HepG2 (cell line): ENCODE results near the gene DHX16. TPM values are rescaled to one million over a fixed set of nuclear protein-coding genes. Genes with fewer than 3 reads are reported as not detected.

Source experiments
- ARHGAP35 ChIP-seq: sonication (generic); formaldehyde crosslinking; IDR thresholded peaks from 2 replicates; pipeline ENCODE4 v1.9.0; 2022; ENCODE audit warnings: mild to moderate bottlenecking, inconsistent platforms, moderate library complexity, missing genetic modification reagents, borderline replicate concordance
- BRD4 ChIP-seq: sonication (generic); formaldehyde crosslinking; IDR thresholded peaks from 2 replicates; pipeline ENCODE4 v1.4.0; 2020; ENCODE audit warnings: missing genetic modification reagents
- HHEX ChIP-seq: IDR thresholded peaks from 2 replicates; pipeline ENCODE4 v1.6.1; 2016; ENCODE audit warnings: control low read depth
- LCORL ChIP-seq, 2 experiments: fragments of 450-650 bp in 1 of 2; sonication (generic) in 1 of 2; formaldehyde crosslinking in 1 of 2; IDR thresholded peaks; 2 replicates each; pipeline versions ENCODE4 v1.5.0 to v1.6.1; 2017 to 2020; ENCODE audit warnings: antibody characterized with exemption in 1 of 2, missing genetic modification reagents in 1 of 2
- SKI ChIP-seq: fragments of 450-650 bp; IDR thresholded peaks from one replicate; pipeline ENCODE4 v1.6.1; 2018; ENCODE audit warnings: mild to moderate bottlenecking; ENCODE audit not compliant: partially characterized antibody
- SMARCC2 ChIP-seq: fragments of 450-650 bp; IDR thresholded peaks from 2 replicates; pipeline ENCODE4 v1.6.1; 2017; ENCODE audit warnings: antibody characterized with exemption, mild to moderate bottlenecking
- THAP11 ChIP-seq: IDR thresholded peaks from 2 replicates; pipeline ENCODE4 v1.6.1; 2016; ENCODE audit warnings: missing biosample characterization, missing genetic modification reagents
- ZBTB8A ChIP-seq: sonication (generic); formaldehyde crosslinking; IDR thresholded peaks from 2 replicates; pipeline ENCODE4 v1.4.0; 2020; ENCODE audit warnings: mild to moderate bottlenecking, low read depth, missing genetic modification reagents, borderline replicate concordance
- ZNF557 ChIP-seq: sonication (generic); formaldehyde crosslinking; IDR thresholded peaks from 2 replicates; pipeline ENCODE4 v1.4.0; 2020; ENCODE audit warnings: missing genetic modification reagents
- polyA plus RNA-seq, 8 experiments: library from polyadenylated mRNA; depleted of rRNA in 3 of 8; stranded (reverse) in 7 of 8; unstranded in 1 of 8; fragments of >200 nt; fragmentation: Illumina TruSeq in 4 of 8; extraction: Trizol in 4 of 8; gene quantifications; 2 replicates each; pipeline versions ENCODE4 v1.2.1 to v1.2.3, GENCODE V29; 2011 to 2016; ENCODE audit warnings: low read depth in 4 of 8, missing spikeins in 1 of 8, mixed read lengths in 1 of 8; ENCODE audit not compliant: insufficient read depth in 1 of 8
- total RNA-seq, 5 experiments: library from RNA; depleted of rRNA; stranded (reverse); fragments of >200 nt; fragmentation: Illumina TruSeq; extraction: Trizol; gene quantifications; 2 replicates each; pipeline ENCODE4 v1.2.3, GENCODE V29; 2016; ENCODE audit warnings: low read depth in 1 of 5
- TF ChIP-seq, protein P1 (sequence below): sonication (generic); formaldehyde crosslinking; IDR thresholded peaks from 2 replicates; pipeline ENCODE4 v1.4.0; 2020; ENCODE audit warnings: missing genetic modification reagents, mild to moderate bottlenecking, borderline replicate concordance
- TF ChIP-seq, protein P2 (sequence below): sonication (generic); formaldehyde crosslinking; conservative IDR thresholded peaks from 2 replicates; pipeline ENCODE4 v1.4.0; 2020; ENCODE audit warnings: mild to moderate bottlenecking, missing genetic modification reagents, moderate library complexity
- TF ChIP-seq, protein P3 (sequence below): sonication (generic); formaldehyde crosslinking; IDR thresholded peaks from 2 replicates; pipeline ENCODE4 v1.4.0; 2020; ENCODE audit warnings: missing genetic modification reagents
- TF ChIP-seq, protein P4 (sequence below): sonication (generic); formaldehyde crosslinking; IDR thresholded peaks from 2 replicates; pipeline ENCODE4 v1.4.0; 2020; ENCODE audit warnings: missing genetic modification reagents, borderline replicate concordance

The DHX16 gene
- total and polyA plus RNA-seq, 2 of the 13 experiments (the other 11 are each of a cell fraction or from before 2014, with no cell fraction given) = 57.0 to 58.5 TPM

DNA sequence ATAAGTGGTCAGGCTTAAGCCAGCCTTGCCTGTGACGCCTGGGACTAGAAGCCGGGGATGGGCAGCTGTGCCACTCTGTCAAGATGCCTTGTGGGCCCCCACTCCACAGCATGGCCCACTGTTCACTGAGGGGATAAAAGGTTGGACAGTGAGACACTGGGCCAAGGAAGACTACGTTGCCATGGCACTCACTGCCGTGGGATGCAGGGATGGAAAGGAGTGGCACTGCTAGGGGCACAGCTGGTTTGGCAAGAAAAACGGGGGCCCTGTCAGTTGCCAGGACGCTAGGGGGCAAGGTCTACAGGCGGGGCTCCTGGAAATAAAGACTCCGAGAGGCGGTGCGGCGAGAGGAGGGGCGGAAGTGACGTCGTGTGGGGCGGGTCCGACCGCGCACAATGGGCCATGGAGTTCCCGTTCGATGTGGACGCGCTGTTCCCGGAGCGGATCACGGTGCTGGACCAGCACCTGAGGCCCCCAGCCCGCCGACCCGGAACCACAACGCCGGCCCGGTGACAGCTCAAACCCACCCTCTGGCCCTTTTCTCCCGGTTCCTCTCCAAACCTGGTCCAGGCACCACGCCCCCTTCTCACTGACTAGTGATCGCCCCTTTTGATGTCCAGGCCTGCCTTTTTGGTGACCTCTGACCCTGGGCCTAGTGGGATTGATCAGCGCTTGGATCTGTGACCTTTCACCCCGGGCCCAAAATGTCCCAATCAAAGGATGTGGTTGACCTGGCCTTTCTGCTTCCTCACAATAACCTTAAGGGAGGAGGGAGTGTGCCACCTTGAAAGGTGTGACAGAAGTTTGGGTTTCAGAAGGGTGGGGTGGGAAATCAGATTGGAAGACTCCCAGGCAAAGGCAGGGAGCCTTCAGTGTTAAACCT lies 46.1 kb downstream of the DHX16 start, which contains the start of gene ATAT1 (continued):
- TF ChIP-seq, protein P1, sequence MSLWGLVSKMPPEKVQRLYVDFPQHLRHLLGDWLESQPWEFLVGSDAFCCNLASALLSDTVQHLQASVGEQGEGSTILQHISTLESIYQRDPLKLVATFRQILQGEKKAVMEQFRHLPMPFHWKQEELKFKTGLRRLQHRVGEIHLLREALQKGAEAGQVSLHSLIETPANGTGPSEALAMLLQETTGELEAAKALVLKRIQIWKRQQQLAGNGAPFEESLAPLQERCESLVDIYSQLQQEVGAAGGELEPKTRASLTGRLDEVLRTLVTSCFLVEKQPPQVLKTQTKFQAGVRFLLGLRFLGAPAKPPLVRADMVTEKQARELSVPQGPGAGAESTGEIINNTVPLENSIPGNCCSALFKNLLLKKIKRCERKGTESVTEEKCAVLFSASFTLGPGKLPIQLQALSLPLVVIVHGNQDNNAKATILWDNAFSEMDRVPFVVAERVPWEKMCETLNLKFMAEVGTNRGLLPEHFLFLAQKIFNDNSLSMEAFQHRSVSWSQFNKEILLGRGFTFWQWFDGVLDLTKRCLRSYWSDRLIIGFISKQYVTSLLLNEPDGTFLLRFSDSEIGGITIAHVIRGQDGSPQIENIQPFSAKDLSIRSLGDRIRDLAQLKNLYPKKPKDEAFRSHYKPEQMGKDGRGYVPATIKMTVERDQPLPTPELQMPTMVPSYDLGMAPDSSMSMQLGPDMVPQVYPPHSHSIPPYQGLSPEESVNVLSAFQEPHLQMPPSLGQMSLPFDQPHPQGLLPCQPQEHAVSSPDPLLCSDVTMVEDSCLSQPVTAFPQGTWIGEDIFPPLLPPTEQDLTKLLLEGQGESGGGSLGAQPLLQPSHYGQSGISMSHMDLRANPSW (CRISPR knock-in tag) = no peak
- TF ChIP-seq ZBTB8A (CRISPR knock-in tag) = no peak
- TF ChIP-seq BRD4 (CRISPR knock-in tag) = peak; percentile 85
- TF ChIP-seq LCORL (IDR thresholded peaks at IDR 0.05) = no peak
- peak; percentile 82 for TF ChIP-seq LCORL (CRISPR knock-in tag; IDR thresholded peaks at IDR 0.05)
- TF ChIP-seq SKI = no peak
- TF ChIP-seq ARHGAP35 (CRISPR knock-in tag) = peak; percentile 79; the same call in 1 of the 2 replicates
- TF ChIP-seq, protein P2, sequence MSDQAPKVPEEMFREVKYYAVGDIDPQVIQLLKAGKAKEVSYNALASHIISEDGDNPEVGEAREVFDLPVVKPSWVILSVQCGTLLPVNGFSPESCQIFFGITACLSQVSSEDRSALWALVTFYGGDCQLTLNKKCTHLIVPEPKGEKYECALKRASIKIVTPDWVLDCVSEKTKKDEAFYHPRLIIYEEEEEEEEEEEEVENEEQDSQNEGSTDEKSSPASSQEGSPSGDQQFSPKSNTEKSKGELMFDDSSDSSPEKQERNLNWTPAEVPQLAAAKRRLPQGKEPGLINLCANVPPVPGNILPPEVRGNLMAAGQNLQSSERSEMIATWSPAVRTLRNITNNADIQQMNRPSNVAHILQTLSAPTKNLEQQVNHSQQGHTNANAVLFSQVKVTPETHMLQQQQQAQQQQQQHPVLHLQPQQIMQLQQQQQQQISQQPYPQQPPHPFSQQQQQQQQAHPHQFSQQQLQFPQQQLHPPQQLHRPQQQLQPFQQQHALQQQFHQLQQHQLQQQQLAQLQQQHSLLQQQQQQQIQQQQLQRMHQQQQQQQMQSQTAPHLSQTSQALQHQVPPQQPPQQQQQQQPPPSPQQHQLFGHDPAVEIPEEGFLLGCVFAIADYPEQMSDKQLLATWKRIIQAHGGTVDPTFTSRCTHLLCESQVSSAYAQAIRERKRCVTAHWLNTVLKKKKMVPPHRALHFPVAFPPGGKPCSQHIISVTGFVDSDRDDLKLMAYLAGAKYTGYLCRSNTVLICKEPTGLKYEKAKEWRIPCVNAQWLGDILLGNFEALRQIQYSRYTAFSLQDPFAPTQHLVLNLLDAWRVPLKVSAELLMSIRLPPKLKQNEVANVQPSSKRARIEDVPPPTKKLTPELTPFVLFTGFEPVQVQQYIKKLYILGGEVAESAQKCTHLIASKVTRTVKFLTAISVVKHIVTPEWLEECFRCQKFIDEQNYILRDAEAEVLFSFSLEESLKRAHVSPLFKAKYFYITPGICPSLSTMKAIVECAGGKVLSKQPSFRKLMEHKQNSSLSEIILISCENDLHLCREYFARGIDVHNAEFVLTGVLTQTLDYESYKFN (CRISPR knock-in tag) = peak; percentile 79
- peak; percentile 13; the same call in 1 of the 2 replicates for TF ChIP-seq HHEX (CRISPR knock-in tag)
- TF ChIP-seq, protein P3, sequence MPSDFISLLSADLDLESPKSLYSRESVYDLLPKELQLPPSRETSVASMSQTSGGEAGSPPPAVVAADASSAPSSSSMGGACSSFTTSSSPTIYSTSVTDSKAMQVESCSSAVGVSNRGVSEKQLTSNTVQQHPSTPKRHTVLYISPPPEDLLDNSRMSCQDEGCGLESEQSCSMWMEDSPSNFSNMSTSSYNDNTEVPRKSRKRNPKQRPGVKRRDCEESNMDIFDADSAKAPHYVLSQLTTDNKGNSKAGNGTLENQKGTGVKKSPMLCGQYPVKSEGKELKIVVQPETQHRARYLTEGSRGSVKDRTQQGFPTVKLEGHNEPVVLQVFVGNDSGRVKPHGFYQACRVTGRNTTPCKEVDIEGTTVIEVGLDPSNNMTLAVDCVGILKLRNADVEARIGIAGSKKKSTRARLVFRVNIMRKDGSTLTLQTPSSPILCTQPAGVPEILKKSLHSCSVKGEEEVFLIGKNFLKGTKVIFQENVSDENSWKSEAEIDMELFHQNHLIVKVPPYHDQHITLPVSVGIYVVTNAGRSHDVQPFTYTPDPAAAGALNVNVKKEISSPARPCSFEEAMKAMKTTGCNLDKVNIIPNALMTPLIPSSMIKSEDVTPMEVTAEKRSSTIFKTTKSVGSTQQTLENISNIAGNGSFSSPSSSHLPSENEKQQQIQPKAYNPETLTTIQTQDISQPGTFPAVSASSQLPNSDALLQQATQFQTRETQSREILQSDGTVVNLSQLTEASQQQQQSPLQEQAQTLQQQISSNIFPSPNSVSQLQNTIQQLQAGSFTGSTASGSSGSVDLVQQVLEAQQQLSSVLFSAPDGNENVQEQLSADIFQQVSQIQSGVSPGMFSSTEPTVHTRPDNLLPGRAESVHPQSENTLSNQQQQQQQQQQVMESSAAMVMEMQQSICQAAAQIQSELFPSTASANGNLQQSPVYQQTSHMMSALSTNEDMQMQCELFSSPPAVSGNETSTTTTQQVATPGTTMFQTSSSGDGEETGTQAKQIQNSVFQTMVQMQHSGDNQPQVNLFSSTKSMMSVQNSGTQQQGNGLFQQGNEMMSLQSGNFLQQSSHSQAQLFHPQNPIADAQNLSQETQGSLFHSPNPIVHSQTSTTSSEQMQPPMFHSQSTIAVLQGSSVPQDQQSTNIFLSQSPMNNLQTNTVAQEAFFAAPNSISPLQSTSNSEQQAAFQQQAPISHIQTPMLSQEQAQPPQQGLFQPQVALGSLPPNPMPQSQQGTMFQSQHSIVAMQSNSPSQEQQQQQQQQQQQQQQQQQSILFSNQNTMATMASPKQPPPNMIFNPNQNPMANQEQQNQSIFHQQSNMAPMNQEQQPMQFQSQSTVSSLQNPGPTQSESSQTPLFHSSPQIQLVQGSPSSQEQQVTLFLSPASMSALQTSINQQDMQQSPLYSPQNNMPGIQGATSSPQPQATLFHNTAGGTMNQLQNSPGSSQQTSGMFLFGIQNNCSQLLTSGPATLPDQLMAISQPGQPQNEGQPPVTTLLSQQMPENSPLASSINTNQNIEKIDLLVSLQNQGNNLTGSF (CRISPR knock-in tag) = 0 out of 2 replicates have a peak, but pooled peaks have one; percentile 62
- peak; percentile 88 for TF ChIP-seq THAP11 (CRISPR knock-in tag)
- no peak for TF ChIP-seq SMARCC2
- no peak for TF ChIP-seq ZNF557
- TF ChIP-seq, protein P4, sequence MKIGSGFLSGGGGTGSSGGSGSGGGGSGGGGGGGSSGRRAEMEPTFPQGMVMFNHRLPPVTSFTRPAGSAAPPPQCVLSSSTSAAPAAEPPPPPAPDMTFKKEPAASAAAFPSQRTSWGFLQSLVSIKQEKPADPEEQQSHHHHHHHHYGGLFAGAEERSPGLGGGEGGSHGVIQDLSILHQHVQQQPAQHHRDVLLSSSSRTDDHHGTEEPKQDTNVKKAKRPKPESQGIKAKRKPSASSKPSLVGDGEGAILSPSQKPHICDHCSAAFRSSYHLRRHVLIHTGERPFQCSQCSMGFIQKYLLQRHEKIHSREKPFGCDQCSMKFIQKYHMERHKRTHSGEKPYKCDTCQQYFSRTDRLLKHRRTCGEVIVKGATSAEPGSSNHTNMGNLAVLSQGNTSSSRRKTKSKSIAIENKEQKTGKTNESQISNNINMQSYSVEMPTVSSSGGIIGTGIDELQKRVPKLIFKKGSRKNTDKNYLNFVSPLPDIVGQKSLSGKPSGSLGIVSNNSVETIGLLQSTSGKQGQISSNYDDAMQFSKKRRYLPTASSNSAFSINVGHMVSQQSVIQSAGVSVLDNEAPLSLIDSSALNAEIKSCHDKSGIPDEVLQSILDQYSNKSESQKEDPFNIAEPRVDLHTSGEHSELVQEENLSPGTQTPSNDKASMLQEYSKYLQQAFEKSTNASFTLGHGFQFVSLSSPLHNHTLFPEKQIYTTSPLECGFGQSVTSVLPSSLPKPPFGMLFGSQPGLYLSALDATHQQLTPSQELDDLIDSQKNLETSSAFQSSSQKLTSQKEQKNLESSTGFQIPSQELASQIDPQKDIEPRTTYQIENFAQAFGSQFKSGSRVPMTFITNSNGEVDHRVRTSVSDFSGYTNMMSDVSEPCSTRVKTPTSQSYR (CRISPR knock-in tag) = no peak
